Measurements from ENCODE around the gene CCDC187.

GRCh38 chr9:136255896-136256890 lies 47.7 kb downstream of the CCDC187 start:
- TF ChIP-seq CTCF (IDR thresholded peaks at IDR 0.05) (no peak), POLR2A (IDR thresholded peaks at IDR 0.05) (no peak)

Measured in uterus (tissue), 2 donors.